Eye (tissue), 1 donor: ENCODE measurements around the gene ZBTB20.
A peak's percentile ranks its signal among the peaks of the same experiment; 100 is the strongest.

ENCODE experiments used
- DNase-seq: peaks from one replicate; pipeline ENCODE4 v3.0.0-alpha.2; 2015

ZBTB20 gene

DNA sequence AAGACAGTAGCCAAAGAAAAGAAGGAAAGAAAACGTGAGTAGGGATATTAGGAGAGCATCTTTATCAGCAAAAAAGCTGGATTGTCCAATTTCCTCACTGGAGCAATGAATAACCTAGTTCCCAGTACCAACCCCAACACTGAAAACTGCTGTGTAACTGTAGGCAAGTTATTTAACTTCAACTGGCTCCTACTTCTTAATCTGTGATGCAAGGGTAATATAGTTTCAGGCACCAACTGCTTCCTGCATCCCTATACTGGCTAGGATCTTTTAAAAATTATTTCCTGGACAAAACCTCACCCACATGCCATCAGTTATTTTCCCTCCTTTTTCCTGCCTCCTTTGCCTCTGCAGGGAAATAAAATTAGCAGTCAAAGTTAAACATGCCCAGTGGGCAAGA is 59.6 kb downstream of the ZBTB20 start:
- DNase-seq: no peak

- no peak for DNase-seq
Observed at GRCh38 chr3:115086344-115086743, 60.7 kb downstream of the ZBTB20 start.

GRCh38 chr3:115085197-115085865 is 61.8 kb downstream of the ZBTB20 start:
- no peak for DNase-seq

- no peak for DNase-seq
Observed at GRCh38 chr3:115084686-115085085, 62.4 kb downstream of the ZBTB20 start.

DNA sequence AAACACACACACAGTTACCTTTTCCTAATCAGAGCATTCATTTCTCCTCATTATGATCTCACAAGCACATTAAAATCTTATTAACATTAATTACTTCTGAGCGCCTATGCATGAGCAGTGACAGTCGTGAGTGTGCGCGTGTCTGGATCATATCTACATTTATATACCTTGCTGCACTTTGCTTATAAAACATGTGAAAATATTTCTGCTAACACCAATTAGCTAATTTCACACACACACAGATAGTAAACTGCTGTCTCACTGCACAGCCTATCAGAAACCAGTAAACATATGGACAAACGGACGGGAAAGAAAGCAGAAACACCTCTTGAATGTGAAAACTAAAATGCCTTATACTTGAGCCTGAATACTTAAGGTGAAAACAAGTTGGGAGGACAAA is 64.8 kb downstream of the ZBTB20 start:
- no peak for DNase-seq

GRCh38 chr3:115081444-115081843 is 65.6 kb downstream of the ZBTB20 start:
- no peak for DNase-seq

DNA sequence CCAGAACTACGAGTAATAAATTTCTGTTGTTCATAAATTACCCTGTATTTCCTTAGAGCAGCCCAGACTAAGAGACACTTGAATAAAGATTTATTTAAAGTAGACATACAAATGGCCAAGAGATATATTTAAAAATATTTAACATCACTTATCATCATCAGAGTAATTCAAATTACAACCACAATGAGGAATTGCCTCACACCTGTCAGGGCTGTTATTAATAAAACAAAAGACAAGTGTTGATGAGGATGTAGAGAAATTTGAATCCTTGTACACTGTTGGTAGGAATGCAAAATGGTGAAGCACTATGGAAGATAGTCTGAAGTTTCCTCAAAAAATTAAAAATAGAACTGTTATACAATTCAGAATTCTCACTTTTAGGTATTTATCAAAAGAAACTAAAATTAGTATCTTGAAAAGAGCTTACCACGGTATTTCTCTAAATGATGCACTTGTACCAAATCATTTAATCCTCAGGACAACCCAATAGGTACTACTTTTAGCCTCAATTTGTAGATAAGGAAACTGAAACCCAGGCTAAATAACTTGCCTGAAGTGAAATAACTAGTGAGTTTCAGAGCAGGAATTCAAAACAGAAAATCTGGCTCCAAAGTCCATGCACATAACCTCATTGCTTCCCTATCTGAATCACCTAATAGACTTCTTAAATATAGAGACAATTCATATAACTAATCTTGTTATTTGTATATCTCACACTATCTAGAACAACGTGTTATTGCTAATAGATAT is 69.4 kb downstream of the ZBTB20 start:
- DNase-seq: no peak

- no peak for DNase-seq
Observed at GRCh38 chr3:115074502-115074901, 72.6 kb downstream of the ZBTB20 start.

- DNase-seq: peak; percentile 14
Observed at GRCh38 chr3:115072265-115073021, 74.6 kb downstream of the ZBTB20 start.

DNA sequence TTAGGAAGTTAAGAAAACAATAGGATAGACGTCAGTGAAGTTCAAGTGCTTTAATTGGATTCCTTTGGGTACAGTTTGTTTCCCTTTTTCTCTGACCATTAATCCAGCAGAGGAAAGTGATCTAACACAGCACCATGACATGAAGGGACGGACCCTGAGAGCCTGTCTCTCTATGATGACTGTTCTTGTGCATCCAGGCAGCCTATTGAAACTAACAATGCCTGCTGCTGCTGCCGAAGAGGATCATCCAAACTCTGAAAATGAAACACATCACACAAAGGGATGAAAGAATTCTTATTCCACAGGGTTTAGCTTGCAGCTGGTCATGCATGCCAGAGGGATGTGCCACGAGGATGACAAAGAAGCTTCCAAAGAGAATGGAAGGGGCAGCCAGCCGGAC is 75.5 kb downstream of the ZBTB20 start:
- DNase-seq: peak; percentile 79

DNA sequence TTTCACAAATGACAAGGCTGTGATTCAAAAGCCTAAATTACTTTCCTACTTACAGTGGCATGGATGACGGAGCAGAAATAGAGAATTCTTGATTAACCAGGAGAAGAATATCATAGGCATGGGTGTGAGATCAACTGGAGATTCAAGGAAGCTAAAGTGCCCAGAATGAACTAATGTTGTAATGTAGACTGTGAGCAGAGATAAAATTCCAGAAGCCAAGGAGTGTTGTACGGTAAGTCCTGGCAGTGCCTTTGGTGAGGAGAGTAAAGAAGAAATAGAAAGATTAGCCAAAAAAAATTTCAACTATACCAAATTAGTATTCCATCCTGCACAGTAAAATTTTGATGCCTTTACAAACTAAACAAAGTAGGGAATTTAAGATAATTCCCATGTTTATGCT is 75.9 kb downstream of the ZBTB20 start:
- DNase-seq: no peak

- DNase-seq: no peak
Observed at GRCh38 chr3:115068799-115069198, 78.3 kb downstream of the ZBTB20 start.

GRCh38 chr3:115062412-115062956 is 84.6 kb downstream of the ZBTB20 start:
- no peak for DNase-seq

- DNase-seq: peak; percentile 19
Observed at GRCh38 chr3:115062009-115062408, 85.1 kb downstream of the ZBTB20 start.

- no peak for DNase-seq
Observed at GRCh38 chr3:115052906-115053305, 94.2 kb downstream of the ZBTB20 start.

GRCh38 chr3:115042351-115042750 is 104.7 kb downstream of the ZBTB20 start:
- no peak for DNase-seq

DNA sequence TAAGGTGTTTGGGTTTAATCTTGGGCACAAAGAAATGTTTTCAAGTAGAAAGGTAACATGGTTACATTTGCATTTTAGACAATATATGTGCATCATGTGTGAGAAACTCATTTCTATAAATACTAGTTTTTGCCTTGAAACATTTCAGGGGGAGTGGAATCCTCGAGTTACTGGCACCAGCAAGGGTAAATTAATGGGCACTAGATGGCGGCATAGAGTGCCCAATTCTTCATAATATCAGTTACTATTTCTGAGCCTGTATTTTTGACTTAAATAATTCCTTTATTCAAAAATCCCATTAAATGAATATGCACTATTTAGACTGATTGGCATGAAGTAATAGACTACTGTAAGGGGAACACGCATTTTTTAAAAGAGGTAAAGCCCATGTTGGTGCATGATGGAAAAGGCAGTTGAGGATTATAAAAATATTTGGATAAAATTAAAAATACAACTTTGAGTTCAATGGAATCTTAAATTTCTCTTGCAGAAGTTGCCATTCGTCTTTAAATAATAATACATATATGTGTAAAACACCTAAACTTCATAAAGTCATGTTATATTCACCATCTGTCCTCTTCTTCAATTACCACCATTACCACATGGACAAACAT is 106.3 kb downstream of the ZBTB20 start:
- DNase-seq: peak; percentile 35

DNA sequence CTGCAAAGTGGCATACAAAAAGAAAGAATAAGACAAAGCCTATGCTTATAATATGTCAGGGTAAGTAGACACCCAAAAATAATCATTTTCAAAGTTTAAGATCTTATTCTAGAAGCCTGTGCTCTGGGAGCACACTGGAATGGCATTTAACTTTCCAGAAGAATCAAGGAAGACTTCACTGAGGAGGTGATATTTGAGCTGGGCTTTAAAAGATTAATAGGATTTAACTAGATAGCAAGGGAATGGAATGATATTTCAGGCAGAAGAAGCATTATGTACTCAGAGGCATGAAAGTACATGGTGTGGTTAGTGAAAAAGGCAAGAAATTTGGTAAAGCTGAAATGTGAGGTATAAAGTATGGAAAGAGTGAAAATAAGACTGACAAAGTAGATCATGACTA is 106.8 kb downstream of the ZBTB20 start:
- DNase-seq: no peak

GRCh38 chr3:115038817-115039216 is 108.3 kb downstream of the ZBTB20 start:
- DNase-seq: no peak

DNA sequence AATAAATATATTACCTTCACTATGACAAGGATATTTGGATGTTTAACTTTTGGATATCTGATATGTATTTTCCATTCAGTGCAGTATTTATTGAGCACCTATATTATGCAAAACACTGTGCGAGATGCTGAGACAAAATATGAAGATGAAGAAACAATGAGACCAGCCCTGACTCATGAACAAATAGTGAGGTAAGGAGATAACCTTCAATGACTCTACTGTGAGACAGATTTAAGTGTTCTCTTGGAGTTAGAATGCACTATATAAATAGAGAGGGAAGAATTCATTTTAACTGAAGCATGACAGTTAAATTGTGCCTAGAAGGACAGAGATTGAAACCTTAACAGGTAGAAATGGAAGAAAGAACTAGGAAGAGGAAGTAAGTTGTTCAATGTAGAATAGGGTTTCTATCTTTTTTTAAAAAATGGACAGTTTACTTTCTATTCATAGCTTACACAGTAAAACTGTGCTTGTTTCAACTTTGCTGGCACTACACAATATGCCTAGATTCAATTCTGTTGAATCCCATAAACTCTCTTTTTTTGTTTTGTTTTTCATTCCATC is 124.2 kb downstream of the ZBTB20 start:
- no peak for DNase-seq

- DNase-seq: no peak
Observed at GRCh38 chr3:115022199-115022598, 124.9 kb downstream of the ZBTB20 start.

DNA sequence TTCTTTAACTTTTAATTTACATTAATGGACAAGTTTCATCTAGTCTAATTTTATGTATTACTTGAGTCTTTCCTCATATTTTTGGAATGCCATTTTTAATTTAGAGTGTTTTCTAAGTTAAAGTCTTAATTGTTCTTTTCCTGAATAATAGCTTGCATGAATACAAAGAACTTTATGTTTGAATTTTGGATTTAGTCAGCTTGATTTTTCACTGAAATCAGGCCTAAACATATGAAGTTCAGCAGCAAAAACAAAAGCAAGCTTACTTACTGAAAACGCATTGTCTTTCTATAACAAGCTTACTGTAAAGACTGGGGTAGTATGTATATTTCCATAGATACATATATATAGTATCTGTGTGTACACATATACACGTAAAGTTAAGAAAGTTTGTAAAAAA is 126.0 kb downstream of the ZBTB20 start:
- no peak for DNase-seq

GRCh38 chr3:115019900-115020299 is 127.2 kb downstream of the ZBTB20 start:
- no peak for DNase-seq
